Measurements from ENCODE around the gene ITGB3.
"Not testable (repeated sequence)": the region's sequence is repeated elsewhere in the genome, so short reads cannot be mapped to it uniquely, and the experiment has no call there.

ITGB3 gene

GRCh38 chr17:47250855-47251254 lies 2.8 kb upstream of the ITGB3 start:
- DNase-seq, result no peak

DNA sequence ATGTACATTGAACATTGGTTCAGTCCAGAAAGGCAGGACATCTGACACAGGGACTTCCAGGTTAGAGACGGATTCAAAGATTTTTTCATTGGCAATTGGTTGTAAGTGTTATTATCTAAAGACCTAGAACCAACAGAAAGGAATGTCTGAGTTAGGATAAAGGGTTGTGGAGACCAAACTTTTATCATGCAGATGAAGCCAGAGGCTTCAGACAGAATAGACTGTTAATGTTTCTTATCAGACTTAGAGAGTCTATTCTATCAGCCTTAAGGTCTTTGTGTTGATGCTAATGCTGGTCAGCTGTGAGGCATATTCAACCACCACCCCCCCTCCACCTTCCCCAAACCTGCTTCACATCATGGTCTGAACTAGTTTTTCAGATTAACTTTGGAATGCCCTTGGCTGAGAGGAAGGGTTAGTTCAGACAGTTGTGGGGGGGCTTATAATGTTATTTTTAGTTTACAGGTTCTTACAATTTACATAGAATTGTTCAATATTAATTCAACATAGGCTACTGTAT lies 2.1 kb upstream of the ITGB3 start:
- no peak for DNase-seq

DNA sequence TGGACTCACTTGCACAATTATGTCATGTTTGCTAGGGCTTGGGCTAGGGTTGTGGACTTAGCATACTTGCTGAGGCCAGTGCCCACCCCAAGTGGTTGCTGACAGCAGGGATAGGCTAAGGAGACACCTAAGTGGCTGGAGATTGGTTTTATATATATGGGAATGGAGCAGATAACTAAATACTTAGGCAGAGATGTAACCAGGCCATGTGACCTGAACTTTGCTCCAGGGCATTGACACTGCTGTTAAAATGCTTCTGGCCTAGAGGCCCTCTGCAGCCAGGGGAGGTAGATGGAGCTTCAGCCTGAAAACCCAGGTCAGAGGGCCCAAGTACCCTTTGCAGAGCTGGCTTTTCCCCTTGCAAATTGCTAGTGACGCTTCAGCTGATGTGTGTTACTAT lies 1.4 kb upstream of the ITGB3 start:
- DNase-seq, result no peak

GRCh38 chr17:47252766-47253512 lies 688 bp upstream of the ITGB3 start:
- no peak for DNase-seq

- DNase-seq, result no peak
These were observed 846 bp downstream of the ITGB3 start for GRCh38 chr17:47254403-47254943.

GRCh38 chr17:47257651-47258339 lies 4.2 kb downstream of the ITGB3 start:
- no peak for DNase-seq

GRCh38 chr17:47262586-47262985 lies 9.0 kb downstream of the ITGB3 start:
- DNase-seq, result no peak

DNA sequence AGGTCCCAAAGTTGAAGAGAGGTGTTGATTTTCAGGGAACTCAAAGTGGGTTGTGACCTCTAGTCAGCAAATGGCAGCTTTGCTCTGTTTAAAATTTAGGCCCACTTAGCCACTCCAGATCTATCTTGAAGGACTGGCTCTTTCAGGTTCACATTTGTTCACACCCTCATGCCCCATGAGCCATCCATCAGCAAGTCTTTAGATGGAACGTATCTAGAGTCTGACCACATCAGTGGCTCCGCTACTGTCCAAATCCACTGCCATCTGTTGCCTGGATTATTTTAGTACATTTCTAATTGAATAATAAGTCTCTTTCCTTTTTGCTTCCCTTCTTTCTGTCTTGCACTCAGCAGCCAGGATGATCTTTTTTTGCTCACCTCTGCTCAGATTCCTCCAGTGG lies 10.5 kb downstream of the ITGB3 start:
- no peak for DNase-seq

DNA sequence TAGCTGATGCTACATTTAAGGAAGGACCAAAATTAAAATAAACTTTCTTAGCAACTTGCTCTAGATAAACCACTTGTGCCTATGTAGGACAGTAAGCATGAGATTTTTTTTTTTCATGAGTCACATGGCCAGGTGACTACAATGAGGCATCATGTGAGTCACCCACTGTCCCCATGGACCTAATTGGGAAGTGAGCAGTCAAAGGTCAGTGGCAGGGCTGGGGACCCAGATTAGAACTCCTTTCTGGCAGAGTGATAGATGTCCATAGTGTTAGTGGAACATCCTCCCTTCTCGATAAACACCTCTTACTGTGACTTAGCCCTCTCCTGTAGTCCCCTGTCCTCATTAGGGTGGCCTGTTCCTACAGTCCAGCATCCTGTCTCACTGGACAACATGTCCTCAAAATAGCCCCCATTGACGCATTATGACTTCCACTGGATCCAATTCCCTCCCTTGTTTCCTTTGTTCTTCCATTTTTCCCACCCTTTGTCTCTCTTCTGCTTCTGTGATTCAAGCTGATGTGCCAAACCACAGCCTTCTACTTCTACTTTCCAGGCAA lies 12.4 kb downstream of the ITGB3 start:
- DNase-seq, result no peak

GRCh38 chr17:47266782-47267181 lies 13.2 kb downstream of the ITGB3 start:
- DNase-seq, result no peak

DNA sequence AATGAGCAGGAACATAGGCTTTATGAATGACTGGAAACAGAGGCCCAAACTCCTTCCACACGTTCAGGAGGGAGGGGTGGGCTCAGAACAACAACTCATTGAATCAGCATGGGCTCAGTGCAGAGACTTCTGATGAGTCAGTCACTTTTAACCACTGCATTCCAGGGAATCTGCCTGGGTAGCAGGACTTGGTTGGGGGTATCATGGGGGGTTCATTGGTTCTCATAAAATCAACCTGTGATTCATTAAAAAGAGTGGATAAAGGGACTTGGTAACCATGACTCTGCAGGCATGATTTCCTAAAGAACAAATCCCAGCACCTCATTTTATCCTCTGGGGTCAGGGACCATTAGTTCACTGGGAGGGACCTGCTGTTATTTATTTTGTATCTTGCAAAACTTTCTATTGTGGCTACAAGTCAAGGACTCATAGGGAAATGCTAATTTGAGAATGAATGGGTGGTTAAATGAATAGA lies 13.8 kb downstream of the ITGB3 start:
- no peak for DNase-seq

DNA sequence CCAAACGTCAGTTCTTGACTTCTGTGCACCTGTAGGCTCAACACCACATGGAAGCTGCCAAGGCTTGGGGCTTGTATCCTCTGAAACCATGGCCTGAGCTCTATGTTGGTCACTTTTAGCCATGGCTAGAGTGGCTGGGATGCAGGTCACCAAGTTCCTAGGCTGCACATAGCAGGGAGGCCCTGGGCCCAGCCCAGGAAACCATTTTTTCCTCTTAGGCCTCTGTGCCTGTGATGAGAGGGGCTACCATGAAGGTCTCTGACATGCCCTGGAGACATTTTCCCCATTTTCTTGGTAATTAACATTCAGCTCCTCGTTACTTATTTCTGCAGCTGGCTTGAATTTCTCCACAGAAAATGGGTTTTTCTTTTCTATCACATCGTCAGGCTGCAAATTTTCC lies 15.3 kb downstream of the ITGB3 start:
- not testable (repeated sequence) for DNase-seq

- not testable (repeated sequence) for DNase-seq
These were observed 16.1 kb downstream of the ITGB3 start for GRCh38 chr17:47269561-47270280.

GRCh38 chr17:47270946-47271705 lies 17.5 kb downstream of the ITGB3 start:
- no peak for DNase-seq

GRCh38 chr17:47272491-47272890 lies 18.9 kb downstream of the ITGB3 start:
- no peak for DNase-seq

DNA sequence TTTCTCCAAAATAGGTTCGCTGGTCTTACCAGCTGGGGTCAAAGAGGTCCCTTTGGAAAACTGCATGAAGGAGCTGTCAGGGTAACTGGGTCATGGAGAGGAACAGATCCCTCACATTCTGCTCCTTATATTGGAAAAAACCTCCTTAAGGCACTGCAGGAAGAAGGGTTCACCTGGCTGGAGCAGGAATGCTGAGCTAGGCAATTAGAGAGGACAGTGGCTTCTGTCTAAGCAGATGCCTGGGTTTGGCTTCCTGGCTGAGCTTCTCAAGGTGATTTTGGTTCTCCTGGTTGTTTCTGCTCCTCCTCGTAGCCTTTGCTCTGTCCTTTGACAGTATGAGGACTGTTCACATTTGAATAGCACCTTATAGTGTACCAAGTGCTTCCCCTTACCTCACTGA lies 19.6 kb downstream of the ITGB3 start:
- DNase-seq, result no peak

DNA sequence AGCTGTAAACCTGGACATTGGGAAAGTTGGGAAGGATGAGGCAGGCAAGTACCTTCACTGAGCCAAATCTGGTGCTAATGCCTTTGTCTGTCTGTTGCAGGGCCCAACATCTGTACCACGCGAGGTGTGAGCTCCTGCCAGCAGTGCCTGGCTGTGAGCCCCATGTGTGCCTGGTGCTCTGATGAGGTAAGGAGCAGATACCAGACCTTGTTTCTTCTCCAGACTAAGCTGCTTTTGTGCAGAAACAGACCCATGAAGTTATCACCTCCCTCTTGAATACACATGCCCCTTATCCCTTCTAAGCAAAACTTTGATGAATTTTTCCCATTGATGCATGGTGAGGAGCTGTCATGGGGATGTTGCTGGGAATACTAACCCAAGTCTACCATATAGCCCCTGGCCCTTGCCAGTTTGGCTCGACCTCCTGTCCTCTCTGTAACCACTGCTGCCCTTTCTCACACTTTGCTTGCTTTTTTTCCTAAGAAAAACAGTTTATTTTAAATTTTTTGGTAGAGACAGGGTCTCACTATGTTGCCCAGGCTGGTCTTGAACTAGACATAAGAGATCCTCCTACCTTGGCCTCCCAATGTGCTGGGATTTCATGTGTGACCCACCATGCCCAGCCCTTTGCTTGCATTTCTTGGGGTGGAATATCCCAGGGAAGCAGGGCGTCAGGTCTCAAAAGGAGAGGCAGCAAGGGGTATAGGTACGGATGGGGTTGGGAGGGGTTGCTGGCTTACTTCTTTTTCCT lies 20.9 kb downstream of the ITGB3 start:
- no peak for DNase-seq

DNA sequence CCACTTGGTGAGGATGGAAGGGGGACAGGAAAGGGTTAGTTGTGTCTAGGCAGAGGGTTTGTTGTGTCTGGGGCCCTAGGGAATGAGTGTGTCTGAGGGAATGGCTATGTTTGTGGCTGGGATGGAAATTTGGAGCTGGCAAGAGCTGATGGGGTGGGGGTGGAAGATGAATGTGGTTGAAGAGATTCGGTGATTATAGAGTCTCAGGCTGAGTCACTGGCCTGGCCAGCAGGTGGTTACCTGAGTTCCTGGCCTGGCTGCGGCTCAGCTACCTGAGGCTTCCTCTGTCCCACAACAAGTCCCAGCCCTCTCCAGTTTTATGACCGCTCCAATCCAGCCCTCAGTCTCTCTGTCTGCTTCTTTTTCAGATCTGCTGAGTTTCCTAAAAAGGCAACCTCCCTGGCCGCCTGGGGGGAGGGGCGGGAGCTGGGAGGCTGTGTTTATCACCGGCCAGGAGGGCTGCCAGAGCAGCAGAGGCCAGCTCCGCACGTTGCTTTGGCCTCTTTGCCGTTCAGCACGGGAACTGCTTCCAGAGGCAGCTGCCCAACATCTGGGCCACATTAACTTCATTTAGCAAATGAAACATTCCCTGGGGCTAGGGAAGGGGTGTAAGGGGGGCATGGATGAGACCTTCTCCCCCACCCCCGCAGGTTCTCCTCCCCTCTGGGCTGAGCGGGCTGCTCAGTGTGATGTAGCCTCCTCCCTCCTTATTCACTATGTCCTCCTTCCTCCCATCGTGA lies 21.8 kb downstream of the ITGB3 start:
- DNase-seq, result no peak

GRCh38 chr17:47276444-47276843 lies 22.8 kb downstream of the ITGB3 start:
- no peak for DNase-seq

GRCh38 chr17:47276868-47277267 lies 23.2 kb downstream of the ITGB3 start:
- no peak for DNase-seq

DNA sequence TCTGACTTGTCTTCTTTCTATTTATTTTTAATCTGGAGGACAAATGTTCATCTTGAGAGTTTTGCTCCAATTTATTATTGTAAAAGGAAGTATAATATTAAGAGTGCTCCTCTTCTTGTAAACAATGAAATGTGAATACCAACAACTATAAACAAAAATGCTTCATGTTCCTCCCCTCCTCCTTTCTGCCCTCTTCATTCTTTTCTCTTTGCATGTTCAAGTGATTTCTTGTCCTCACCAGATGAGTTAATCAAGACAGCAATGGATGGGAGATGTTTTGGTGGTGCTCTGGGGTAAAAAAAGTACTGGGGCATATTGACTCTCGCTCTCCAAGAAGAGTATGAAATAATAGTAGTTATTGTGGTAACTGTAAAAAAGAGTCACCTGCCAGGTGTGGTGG lies 24.3 kb downstream of the ITGB3 start:
- no peak for DNase-seq
